Hematopoietic multipotent progenitor cell treated with erythropoietin and hydrocortisone succinate and interleukin-3 and kit ligand, for 6 days (in vitro differentiated cells): ENCODE measurements around the gene CEBPZ.
"Not testable (repeated sequence)": the region's sequence is repeated elsewhere in the genome, so short reads cannot be mapped to it uniquely, and the experiment has no call there.

Experiments
- DNase-seq: peaks from one replicate; pipeline ENCODE4 v3.0.0-alpha.2; 2015

The CEBPZ gene

DNA sequence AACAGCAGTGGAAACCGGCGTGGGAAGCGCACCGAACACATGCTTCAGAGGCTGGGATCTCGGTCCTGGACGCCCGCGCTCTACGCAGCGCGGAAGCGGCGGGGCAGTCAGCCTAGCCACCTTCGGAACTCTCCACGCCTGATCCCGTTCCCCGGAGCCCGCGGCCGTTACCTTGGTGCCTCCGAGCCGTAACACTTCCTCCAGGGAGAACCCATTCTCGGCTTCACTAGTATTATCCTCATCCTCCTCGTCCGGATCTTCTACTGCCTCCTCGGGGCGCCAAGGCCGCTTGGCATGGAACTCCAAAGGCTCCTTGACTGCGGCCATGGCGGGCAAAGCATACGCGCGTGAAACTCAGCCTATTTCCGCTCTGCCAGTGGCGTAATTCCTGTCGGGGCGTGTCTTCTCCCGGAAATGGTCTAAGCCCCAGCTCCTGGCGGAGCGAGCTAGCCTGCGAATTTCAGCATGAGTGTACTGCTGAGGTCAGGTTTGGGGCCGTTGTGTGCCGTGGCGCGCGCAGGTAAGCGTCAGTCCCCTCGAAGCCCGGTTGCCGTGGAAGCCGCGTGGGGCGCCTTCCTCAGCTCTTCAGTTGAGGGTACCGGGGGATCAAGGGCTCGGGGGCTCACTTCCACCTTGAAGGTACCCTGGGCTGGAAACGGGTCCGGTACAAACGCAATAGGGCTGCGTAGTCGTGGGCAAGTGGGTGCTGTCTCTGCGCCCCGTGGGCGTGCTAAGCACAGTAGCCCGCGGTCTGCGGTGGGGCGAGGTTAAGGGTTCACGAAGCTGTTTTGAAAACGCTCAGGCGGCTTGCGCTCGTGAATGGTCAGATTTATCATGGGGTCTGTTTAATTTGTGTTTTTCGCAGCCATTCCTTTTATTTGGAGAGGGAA, at the start of gene CEBPZ, which contains the start of gene NDUFAF7:
Gene CEBPZ (minus strand): TSS at position 356 of the 890 bp plus-strand sequence. CDS start 29 bp downstream, at position 327.
Gene NDUFAF7 (plus strand): TSS at position 418 of the 890 bp plus-strand sequence. CDS start 48 bp downstream, at position 466.
- peak; percentile 96 for DNase-seq

- DNase-seq: no peak
These were observed 44.9 kb upstream of the CEBPZ start for GRCh38 chr2:37276291-37276690.

DNA sequence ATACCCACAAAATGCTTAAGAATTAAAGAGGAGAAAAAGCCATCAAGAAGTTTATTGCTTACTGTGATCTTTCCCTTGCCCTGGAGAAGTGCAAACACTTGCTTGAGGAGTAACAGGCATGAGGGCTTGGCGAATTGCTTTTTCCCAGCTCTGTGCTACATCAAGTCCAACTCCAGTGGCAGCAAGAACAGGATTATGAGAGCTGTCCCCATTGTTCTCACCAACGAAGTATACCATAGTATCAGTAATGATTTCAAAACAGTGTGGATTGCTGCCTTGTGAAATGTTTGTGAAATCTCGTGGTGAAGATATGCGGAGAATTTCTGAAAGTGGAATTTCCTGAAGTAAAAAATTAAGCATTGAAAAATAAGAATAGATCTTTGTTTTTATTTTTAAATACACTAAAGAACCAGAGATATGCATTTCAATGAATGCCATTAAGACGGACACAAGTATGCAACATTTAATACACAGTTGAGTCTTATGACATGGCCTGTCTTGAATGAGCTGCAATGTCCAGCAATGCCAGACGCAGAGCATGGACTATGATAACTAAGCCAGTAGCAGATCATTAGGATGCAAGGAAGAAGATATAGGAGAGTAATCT, 43.1 kb upstream of the CEBPZ start:
- peak; percentile 27 for DNase-seq

DNA sequence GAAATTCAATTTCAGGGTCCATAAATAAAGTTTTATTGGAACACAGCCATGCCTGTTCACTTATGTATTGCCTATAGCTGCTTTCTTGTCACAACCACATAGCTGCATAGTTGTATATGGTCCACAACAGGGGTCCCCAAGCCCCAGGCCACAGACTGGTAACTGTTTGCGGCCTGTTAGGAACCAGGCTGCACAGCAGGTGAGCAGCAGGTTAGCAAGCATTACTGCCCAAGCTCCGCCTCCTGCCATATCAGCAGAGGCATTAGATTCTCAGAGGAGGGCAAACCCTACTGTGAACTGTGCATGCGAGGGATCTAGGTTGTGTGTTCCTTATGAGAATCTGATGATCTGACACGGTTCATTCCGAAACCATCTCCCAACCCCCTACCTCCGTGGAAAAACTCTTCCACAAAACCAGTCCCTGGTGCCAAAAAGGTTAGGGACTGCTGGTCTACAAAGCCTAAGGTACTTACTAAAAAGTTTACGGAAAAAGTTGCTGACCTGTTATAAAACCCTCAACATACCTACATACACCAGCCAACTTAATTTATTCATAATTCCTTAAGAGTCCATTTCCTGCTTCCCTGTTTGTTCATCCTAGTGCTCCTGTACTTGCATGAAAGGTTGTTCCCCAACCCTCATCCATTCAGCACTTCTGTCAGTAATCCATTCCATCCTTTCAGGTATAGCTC, 40.1 kb upstream of the CEBPZ start:
- DNase-seq: no peak

DNA sequence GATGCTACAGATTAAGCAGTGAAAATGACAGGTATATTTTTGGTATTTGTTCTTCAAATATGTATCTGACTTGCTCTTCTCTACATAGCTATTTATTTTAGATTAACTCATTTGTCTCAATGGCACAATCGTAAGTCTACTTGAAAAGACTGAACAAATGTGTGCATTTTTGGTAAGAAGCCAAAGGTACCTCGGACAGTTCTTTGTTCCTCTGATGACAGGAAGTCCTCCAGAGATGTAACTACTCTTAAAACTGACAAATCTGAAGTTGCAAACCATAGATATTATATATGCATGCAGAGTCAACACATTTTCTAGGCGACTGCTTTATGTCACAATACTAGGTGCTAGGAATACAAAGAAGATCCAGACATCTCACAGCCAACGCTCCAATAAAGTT, 36.7 kb upstream of the CEBPZ start:
- DNase-seq: no peak

- DNase-seq: no peak
These were observed 36.3 kb upstream of the CEBPZ start for GRCh38 chr2:37267685-37268084.

GRCh38 chr2:37263839-37264238, 32.4 kb upstream of the CEBPZ start:
- no peak for DNase-seq

DNA sequence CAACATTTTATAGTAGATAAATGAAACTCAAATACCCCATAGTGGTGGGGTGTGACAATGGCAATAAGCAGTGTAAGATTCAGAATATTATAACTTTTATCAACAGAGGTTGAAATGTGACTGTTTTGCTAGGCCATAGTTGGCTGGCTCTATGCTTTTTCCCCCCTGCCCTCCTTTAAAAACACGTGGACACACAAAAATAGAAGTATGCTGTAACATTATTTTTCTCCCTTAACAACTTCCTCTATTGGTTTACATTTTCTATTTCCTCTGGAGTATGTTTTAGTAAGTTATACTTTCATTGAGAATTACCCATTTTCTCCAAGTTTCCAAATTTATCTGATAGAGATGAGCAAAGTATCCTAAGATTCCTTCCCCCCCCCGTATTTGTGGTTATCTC, 31.1 kb upstream of the CEBPZ start:
- DNase-seq: peak; percentile 7

GRCh38 chr2:37250869-37251740, 19.7 kb upstream of the CEBPZ start:
- no peak for DNase-seq

DNA sequence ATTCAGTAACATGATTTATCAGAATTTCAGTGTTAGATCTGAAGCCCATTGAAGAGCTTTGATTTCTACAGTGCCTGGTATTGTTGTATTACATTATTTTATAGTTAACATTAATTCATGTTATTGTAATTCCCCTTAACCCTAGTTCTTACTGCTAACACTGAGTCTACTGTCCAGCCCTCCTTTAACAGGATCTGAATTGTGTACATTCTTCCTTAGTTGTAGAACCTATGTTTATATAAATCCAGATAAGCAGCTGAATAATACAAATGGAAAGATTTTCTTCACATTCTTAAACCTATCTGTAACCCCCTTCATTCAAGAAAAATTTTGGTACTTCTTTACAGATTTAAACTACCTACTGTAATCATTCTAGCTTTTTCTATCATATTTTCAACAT, 14.8 kb upstream of the CEBPZ start:
- DNase-seq: no peak

- no peak for DNase-seq
These were observed 13.4 kb upstream of the CEBPZ start for GRCh38 chr2:37244755-37245154.

DNA sequence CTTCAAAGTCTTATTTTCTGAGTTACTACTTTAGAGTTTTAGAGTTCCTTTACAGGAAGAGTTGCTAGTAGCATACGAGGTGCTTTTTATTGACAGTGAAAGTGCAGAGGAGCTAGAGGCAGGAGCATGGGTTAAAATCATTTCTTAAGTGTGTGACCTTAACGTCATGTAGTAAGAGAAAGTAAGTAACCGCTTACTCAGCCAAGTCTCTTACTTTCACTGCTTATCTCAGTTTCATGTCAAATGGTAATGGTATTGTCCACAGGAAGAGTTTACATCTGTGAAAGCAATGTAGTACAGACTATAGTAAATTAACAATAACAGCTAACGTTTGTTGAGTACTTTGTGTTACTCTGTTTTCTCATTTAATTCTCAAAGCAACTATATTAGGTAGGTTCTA, 12.6 kb upstream of the CEBPZ start:
- no peak for DNase-seq

DNA sequence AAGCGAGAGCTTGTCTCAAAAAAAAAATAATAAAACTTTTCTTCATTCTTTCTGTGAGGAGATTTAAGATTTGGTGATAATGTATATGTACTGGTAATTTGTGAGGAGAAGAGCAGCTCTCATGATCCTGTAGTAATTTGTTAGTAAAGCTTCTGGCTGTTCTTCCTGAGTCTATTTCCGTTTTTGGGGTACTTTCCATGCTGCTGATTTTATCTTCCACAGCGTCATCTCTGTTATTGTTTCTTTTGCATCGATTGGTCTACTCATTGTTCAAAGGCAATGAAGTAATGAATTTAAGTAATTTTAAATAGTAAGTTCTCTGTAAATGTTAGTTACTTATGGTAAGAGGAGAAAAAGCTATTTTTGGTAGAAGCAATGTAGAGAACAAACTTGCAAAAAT, 12.0 kb upstream of the CEBPZ start:
- no peak for DNase-seq

DNA sequence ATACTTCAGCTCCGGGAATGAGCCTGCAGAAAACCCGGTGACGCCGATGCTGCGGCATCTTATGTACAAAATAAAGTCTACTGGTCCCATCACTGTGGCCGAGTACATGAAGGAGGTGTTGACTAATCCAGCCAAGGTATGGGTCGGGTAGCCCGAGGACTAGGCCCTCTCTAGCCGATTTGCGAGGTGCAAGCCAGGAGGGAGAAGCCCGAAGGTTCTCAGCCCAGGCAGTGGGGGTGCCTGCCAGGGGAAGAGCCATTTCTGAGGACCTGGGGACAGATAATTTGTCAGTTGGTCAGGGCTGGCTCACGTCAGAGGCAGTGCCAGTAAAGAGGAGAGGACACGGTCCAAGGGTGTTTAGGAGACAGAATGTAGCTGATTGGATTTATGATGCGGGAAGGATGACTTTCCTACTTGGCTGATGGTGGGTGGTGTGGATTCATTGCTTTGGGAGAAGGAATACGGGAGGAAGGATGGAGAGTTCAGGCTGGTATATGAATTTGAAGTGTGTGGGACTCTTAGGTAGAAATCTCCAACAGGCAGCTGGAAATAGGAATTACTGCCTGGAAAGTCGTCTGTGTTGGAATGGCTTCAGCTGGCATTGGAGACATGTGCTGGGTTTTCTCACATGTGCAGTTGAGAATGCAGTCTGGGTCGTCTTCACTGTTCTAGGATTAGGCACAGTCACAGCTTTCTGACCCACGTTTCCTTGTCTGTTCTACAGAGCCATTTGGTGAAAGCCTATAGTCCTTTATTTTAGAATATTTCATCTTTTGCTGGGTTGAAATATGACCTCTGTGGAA, 936 bp upstream of the CEBPZ start:
- DNase-seq: peak; percentile 27

DNA sequence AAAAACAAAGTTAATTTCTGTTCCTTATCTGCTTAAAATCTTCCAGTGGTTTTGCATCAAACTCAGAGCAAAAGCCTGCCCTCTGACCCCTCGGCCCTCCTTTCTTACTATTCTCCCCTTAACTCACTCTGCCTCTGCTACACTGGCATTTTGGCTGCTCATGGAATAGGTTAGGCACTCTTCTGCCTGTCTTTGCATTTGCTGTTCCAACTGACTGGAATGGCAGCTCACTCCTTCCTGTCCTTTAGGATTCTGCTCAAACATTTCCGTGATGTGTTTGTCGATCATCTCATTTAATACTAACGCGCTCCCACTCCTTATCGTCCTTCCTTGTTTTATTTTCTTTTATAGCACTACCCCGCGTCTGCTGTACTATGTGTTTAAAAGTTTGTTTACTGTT, 815 bp downstream of the CEBPZ start:
- peak; percentile 28 for DNase-seq

DNA sequence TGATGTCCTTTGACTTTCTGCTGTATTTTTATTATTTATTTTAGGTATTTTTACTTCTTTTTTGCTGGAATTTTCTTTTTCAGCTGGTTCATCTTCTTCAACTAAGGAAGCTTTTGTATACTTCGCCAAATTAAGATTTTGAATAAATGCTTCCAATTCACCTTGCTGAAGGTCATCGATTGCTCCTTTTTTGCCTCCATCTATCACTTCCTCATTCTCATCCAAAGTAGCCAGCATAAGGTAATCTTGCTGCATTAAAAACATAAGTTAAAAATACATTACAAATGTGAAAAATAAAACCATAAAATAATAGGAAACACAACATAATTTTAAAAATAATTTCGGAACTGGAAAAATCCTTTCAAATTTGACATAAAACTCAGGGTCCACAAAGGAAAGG, 2.6 kb downstream of the CEBPZ start:
- no peak for DNase-seq

DNA sequence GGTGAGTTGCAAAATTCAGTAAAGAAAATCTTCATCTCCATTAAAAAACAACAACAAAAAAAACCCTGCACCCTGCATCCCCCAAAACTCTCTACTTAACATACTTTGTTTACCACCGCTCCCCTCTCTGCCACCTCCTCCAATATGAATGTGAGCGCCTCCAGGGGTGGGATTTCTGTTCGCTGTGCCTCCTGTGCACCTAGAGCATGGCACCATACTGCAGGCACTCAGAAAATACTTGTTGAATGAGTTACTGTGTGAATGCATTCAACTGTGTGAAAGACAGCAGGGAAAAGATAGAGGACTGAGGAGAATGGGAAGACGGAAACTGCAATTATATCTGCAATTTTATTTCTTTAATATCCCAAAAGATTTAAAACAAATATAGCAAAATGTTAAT, 4.5 kb downstream of the CEBPZ start:
- DNase-seq: no peak

GRCh38 chr2:37225129-37225528, 6.3 kb downstream of the CEBPZ start:
- DNase-seq: not testable (repeated sequence)

- DNase-seq: peak; percentile 31
These were observed 7.3 kb downstream of the CEBPZ start for GRCh38 chr2:37224063-37224462.

GRCh38 chr2:37223131-37223530, 8.3 kb downstream of the CEBPZ start:
- no peak for DNase-seq

DNA sequence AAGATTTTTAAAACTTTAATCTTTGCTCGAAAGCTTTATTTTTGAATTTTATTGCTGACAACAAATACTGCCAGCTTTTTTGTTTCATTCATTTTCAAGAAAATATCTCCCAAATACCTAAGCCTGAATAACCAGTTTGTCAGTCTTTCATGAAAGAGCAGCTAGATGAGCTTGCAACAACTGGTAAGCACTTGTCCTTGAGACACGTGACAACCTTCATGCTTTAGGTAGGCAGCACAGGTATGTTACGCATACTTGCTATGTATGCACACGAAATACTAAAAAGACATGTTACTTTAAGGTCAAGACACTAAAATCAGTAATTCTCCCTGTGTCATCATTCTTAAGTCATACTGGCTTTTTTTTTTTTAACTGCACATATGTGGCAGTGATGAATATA, 12.3 kb downstream of the CEBPZ start:
- DNase-seq: no peak

- DNase-seq: no peak
These were observed 16.1 kb downstream of the CEBPZ start for GRCh38 chr2:37215250-37215649.
